C4-2B (cell line): ENCODE results near the gene UPK3B.
"Not testable (repeated sequence)": the region's sequence is repeated elsewhere in the genome, so short reads cannot be mapped to it uniquely, and the experiment has no call there.

Source experiments
- ZFX ChIP-seq: fragments of 450-650 bp; IDR thresholded peaks from 2 replicates; pipeline ENCODE4 v1.6.1; 2017
- TF ChIP-seq, protein P1 (sequence below): fragments of 450-650 bp; conservative IDR thresholded peaks from 2 replicates; pipeline ENCODE4 v1.5.1; 2017; ENCODE audit warnings: mild to moderate bottlenecking

DNA sequence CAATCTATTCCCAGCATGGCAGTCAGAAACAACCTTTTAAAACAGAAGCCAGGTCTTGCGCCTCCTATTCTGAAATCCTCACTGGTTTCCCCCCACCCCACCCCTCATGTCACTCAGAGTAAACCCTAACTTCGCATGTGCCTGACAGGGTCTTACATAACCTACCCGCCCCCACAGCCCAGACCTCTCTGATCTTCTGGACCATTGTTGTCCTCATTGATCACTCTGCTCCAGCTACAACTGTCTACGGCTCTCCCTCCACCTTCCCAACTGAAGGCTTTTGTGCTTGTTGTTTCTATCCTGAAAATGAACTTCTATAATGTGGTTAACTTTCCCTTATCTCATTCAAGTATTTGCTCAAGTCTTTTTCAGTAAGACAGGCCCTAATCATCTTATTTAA, 49.8 kb downstream of the UPK3B start:
- TF ChIP-seq, protein P1, sequence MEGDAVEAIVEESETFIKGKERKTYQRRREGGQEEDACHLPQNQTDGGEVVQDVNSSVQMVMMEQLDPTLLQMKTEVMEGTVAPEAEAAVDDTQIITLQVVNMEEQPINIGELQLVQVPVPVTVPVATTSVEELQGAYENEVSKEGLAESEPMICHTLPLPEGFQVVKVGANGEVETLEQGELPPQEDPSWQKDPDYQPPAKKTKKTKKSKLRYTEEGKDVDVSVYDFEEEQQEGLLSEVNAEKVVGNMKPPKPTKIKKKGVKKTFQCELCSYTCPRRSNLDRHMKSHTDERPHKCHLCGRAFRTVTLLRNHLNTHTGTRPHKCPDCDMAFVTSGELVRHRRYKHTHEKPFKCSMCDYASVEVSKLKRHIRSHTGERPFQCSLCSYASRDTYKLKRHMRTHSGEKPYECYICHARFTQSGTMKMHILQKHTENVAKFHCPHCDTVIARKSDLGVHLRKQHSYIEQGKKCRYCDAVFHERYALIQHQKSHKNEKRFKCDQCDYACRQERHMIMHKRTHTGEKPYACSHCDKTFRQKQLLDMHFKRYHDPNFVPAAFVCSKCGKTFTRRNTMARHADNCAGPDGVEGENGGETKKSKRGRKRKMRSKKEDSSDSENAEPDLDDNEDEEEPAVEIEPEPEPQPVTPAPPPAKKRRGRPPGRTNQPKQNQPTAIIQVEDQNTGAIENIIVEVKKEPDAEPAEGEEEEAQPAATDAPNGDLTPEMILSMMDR, result not testable (repeated sequence)
- TF ChIP-seq ZFX, result not testable (repeated sequence)
